GM19351 (cell line): ENCODE measurements around the gene ADH4.
"Not testable (repeated sequence)": the region's sequence is repeated elsewhere in the genome, so short reads cannot be mapped to it uniquely, and the experiment has no call there.

Source experiments
- ATAC-seq: cut with Tn5 transposase; IDR thresholded peaks from one replicate; pipeline ENCODE4 v1.9.1; 2021; ENCODE audit warnings: mild to moderate bottlenecking, moderate library complexity; ENCODE audit not compliant: unreplicated experiment

The ADH4 gene

GRCh38 chr4:99084595-99084994, 59.5 kb downstream of the ADH4 start:
- no peak for ATAC-seq

DNA sequence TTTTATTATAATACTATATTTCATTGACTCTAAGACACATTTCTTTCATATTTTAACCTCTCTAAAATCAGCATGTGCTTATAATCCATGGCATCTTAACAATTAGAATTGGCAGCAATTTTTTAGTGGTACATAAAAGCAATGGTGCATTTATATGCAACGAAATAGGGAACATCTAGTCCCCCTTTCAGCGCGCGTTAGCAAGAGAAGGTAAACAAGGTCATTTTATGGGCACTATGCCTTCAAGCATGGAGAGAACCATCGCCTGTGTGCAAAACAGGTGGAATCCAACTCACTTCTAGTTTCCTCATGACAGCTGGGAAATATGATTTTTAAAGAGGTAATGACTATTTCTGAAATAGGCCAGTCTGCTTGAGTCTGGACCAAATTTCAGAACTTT, 61.9 kb downstream of the ADH4 start:
- no peak for ATAC-seq

DNA sequence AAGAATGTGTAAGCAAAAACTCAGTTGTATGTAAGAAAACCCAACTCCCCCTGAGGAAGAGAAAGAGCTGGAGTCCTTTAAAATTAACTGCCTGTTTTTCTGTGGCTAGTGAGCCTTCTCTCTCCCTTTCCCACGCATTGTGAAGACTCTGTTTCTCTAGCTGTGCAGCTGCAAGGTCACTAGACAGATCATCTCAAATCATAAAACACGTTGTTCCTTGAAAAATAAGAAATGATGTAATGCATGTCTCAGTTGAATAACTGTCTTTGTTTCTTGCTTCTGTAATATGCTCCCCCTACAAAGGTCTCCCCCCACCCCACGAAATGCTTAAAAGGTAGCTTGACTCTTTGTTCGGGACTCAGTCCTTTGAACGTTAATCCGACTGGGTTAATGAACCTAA, 63.2 kb downstream of the ADH4 start:
- ATAC-seq = not testable (repeated sequence)

DNA sequence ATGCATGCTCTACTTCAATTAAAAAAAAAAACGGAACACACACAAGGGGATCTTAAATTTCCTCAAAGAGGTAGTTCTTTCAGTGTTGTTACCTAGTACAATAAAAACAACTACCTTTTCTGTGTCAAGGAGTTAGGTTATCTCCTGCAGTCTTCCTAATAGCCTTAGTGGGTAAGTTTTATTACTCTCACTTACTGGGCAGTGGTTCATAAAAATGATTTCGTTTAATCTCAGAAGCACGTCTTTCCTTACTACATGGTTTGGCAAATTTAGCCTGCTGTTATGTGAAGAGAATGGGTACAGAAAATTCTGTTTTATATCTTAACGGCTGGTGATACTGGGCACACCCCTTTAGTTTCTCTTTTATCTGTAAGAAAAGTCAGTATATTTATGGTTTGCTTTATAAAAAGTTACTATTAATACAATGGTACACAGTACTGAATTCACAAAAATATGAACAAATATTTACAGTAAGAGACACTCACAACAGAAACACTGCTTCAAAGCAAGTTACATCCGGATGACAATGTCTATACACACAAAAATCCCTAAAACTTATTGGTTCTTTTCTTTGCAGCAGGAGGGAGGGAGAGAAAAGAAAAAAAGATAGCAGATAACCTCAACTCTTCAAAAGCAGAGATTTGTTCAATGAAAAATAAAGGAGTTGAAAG, 64.3 kb downstream of the ADH4 start:
- no peak for ATAC-seq

DNA sequence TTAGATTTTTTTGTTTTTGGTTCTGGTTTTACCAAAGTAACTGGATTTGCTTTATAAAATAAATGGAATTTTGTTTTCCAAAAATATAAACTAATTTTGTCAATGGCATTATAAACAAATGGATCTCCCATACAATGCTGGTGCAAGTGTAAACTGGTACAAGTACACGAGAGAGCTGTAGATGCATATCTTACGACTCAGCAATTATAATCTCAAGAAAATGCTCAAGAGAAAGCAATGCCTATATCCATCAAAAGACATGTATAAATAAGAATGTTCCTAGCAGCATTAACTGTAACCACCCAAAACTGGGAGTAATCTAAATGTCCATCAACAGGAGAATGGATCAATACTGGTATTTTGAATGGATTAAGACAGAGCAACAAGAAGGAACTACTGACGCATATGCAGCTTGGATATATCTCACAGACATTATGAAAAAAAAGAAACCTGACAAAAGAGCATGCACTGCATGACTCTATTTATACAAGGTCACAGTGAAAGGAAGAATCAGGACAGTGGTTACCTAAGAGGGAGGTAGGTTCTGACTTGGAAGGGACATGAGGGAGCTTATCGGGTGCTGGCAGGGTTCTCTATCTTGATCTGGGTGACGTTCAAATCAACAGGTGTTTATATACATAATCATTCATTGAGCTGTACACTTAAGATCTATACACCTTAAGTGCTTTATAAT, 65.0 kb downstream of the ADH4 start:
- ATAC-seq = no peak

DNA sequence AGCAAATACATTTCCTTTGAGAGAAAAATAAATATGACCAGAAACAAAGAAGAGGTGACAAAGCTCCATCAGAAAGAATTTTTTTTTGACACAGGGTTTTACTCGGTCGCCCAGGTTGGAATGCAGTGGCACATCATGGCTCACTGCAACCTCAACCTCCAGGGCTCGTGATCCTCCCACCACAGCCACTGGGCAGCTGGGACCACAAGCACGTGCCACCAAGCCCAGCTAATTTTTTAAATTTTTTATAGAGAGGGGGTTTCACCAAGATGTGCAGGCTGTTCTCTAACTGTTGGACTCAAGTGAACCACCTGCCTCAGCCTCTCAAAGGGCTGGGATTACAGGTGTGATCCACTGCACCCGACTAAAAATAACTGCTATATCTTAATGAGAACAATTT, 65.8 kb downstream of the ADH4 start:
- ATAC-seq = no peak

DNA sequence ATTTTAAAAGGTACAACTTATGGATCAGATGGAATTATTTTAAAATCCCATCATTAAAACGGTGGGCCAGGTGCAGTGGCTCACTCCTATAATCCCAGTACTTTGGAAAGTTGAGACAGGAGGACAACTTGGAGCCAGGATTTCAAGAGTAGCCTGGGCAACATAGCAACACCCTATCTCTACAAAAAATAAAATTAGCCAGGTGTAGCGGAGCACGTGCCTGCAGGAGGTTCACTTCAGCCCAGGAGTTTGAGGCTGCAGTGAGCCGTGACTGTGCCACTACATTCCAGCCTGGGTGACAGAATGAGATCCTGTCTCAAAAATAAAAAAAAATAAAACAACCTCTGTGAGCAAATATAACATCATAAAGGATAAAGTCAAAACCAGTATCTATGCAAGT, 66.9 kb downstream of the ADH4 start:
- no peak for ATAC-seq

GRCh38 chr4:99076292-99076976, 67.7 kb downstream of the ADH4 start:
- no peak for ATAC-seq

DNA sequence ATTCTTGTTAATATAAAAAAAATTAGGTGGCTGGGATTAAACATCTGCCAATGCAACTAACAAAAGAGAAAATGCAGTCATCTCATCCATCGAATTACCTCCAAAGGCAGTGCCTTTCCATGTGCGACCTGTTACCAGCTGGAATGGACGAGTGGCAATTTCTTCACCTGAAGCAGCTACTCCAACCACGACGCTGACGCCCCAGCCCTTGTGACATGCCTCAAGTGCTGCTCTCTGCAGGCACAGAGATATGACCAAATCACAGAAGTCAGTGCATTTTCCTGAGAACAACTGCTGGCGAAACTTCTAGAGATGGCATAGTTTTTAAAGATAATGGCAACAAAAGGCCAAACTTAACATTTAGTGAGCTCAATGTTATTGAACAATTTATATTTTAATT, 69.3 kb downstream of the ADH4 start:
- no peak for ATAC-seq
